ENCODE data around the gene SLC22A31. TPM values are rescaled to one million over a fixed set of nuclear protein-coding genes. Genes with fewer than 3 reads are reported as not detected.

The SLC22A31 gene
- total and polyA plus RNA-seq, 2 donors (not counting 3 experiments of a cell fraction or from before 2014, with no cell fraction given) = 1.0 TPM; not detected in 1

DNA sequence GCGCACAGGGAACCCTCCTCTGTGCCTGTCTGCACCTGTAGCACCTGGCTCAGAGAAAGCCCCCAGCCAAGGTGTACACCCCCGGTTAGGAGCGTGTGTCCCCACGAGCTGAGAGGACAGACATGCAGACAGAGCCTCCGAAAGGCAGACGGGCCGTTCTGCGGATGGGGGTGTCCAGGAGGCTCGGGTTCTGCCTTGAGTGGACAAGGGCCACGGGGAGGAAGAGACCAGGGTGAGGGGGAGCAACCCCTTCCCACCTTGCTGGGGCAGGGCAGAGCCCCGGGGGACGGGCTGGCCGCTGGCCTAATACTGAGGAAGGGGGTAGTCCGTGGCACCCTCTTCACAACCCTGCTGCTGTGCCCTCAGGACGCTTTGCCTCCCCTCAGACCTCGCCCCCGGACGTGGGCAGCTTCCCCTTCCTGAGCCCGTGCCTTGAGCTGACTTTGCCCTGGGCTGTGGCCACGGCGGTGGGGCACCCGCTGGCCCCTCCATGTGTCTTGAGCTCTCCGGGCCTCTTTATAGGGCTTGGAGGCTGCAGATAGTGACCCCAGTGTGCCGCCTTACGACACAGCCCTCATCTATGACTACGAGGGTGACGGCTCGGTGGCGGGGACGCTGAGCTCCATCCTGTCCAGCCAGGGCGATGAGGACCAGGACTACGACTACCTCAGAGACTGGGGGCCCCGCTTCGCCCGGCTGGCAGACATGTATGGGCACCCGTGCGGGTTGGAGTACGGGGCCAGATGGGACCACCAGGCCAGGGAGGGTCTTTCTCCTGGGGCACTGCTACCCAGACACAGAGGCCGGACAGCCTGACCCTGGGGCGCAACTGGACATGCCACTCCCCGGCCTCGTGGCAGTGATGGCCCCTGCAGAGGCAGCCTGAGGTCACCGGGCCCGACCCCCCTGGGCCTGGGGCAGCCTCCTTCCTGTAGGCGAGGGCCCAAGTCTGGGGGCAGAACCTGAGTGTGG is 5.7 kb downstream of the SLC22A31 start:
- Histone ChIP-seq H3K4me2 (ENCODE audit: insufficient read depth, low read length) (no peak overlapping the region), H3K9me1 (replicated peaks; ENCODE audit: control insufficient read depth, extremely low read depth, insufficient read depth, low read length) (no peaks in the 10 kb centered on the region), H3K4me3 (replicated peaks in 1 of 3; ENCODE audit: insufficient read depth in 1 of 3, low read depth in 1 of 3, low read length in 3 of 3) (no peak overlapping the region), H3K9ac (replicated peaks; ENCODE audit: extremely low read depth, insufficient read depth, low read length) (no peak overlapping the region), H2AFZ (ENCODE audit: low read depth, low read length) (no peak overlapping the region), H3K4me1 (ENCODE audit: control insufficient read depth, extremely low read depth, insufficient read depth, low read length) (no peaks in the 10 kb centered on the region), H3K27me3 (ENCODE audit: control insufficient read depth in 2 of 2, insufficient read depth in 2 of 2, low read length in 2 of 2) (peaks cover 1 to 4% of the 10 kb centered on the region in 2 experiments), H3K79me2 (ENCODE audit: control insufficient read depth, insufficient read depth, low read length) (no peaks in the 10 kb centered on the region), H3K36me3 (ENCODE audit: control insufficient read depth in 2 of 2, extremely low read depth in 1 of 2, insufficient read depth in 2 of 2, low read length in 2 of 2) (no peaks in the 10 kb centered on the region), H4K20me1 (replicated peaks; ENCODE audit: control insufficient read depth, extremely low read depth, insufficient read depth, low read length) (no peaks in the 10 kb centered on the region), H3K9me3 (replicated peaks; ENCODE audit: control insufficient read depth, insufficient read depth, low read length) (no peaks in the 10 kb centered on the region), H3K27ac (ENCODE audit: insufficient read depth, low read depth, low read length) (no peak overlapping the region)
- FAIRE-seq (no peak), DNase-seq (ENCODE audit: low read depth, low spot score) (no peak)
- TF ChIP-seq POLR2A (IDR thresholded peaks at IDR 0.05; ENCODE audit: low read depth, low read length) = no peak
- TF ChIP-seq, protein P1, sequence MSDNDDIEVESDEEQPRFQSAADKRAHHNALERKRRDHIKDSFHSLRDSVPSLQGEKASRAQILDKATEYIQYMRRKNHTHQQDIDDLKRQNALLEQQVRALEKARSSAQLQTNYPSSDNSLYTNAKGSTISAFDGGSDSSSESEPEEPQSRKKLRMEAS (IDR thresholded peaks at IDR 0.05; ENCODE audit: insufficient read depth, insufficient read length) = no peak
- TF ChIP-seq JUN (IDR thresholded peaks at IDR 0.05; ENCODE audit: borderline replicate concordance, insufficient read depth, insufficient read length, low read depth) = no peak
- CTCF ChIA-PET = no interaction called here
- BruUV-seq (replicated peaks) = no TSS peak
- POLR2A ChIA-PET = interaction anchor here (0.6 kb wide), 1 partner anchor 382 kb away, joined by 5 read pairs; no protein-coding TSS in a partner anchor
- intact Hi-C loops (cut with micrococcal nuclease) = no loop called here
- dilution Hi-C loops (cut with MboI; ENCODE audit: extremely low pct_ligation_motif_present, low sequenced_read_pairs) = no loop called here

- H3K79me2 ChIP-seq (ENCODE audit: control insufficient read depth, insufficient read depth, low read length) = no peaks in the 10 kb centered on the region
- H3K4me3 ChIP-seq (replicated peaks in 1 of 3; ENCODE audit: insufficient read depth in 1 of 3, low read depth in 1 of 3, low read length in 3 of 3) = peak overlapping the region in 1 of 3 experiments; percentile 14
Measured at GRCh38 chr16:89193576-89194293, 6.6 kb downstream of the SLC22A31 start.

More at GRCh38 chr16:89193576-89194293, 6.6 kb downstream of the SLC22A31 start:
- dilution Hi-C loops (cut with MboI; ENCODE audit: extremely low pct_ligation_motif_present, low sequenced_read_pairs) = no loop called here
- Histone ChIP-seq H3K36me3 (ENCODE audit: control insufficient read depth in 2 of 2, extremely low read depth in 1 of 2, insufficient read depth in 2 of 2, low read length in 2 of 2) (no peaks in the 10 kb centered on the region), H3K9me1 (replicated peaks; ENCODE audit: control insufficient read depth, extremely low read depth, insufficient read depth, low read length) (no peaks in the 10 kb centered on the region), H2AFZ (ENCODE audit: low read depth, low read length) (peak overlapping the region; percentile 56), H3K9me3 (replicated peaks; ENCODE audit: control insufficient read depth, insufficient read depth, low read length) (no peaks in the 10 kb centered on the region), H3K4me2 (ENCODE audit: insufficient read depth, low read length) (no peak overlapping the region), H3K9ac (replicated peaks; ENCODE audit: extremely low read depth, insufficient read depth, low read length) (no peak overlapping the region), H3K27ac (ENCODE audit: insufficient read depth, low read depth, low read length) (no peak overlapping the region), H3K4me1 (ENCODE audit: control insufficient read depth, extremely low read depth, insufficient read depth, low read length) (no peaks in the 10 kb centered on the region), H4K20me1 (replicated peaks; ENCODE audit: control insufficient read depth, extremely low read depth, insufficient read depth, low read length) (no peaks in the 10 kb centered on the region), H3K27me3 (ENCODE audit: control insufficient read depth in 2 of 2, insufficient read depth in 2 of 2, low read length in 2 of 2) (no peaks in the 10 kb centered on the region)
- DNase-seq (ENCODE audit: low read depth, low spot score) = no peak
- BruUV-seq (replicated peaks) = no TSS peak
- TF ChIP-seq MYC (IDR thresholded peaks at IDR 0.05; ENCODE audit: low read depth, low read length) (no peak), GATA2 (IDR thresholded peaks at IDR 0.05; ENCODE audit: insufficient read depth, insufficient read length, low read depth, low read length) (no peak), JUN (IDR thresholded peaks at IDR 0.05; ENCODE audit: borderline replicate concordance, insufficient read depth, insufficient read length, low read depth) (no peak), FOS (IDR thresholded peaks at IDR 0.05; ENCODE audit: borderline replicate concordance, insufficient read depth, low read length) (no peak), POLR2AphosphoS5 (IDR thresholded peaks at IDR 0.05; ENCODE audit: insufficient read depth, low read depth, low read length) (no peak), POLR2A (IDR thresholded peaks at IDR 0.05; ENCODE audit: low read depth, low read length) (no peak), EZH2 (IDR thresholded peaks at IDR 0.05; ENCODE audit: borderline replicate concordance, low read depth, low read length, severe bottlenecking) (no peak)
- TF ChIP-seq, protein P1 (IDR thresholded peaks at IDR 0.05; ENCODE audit: insufficient read depth, insufficient read length) = no peak
- TF ChIP-seq, protein P2, sequence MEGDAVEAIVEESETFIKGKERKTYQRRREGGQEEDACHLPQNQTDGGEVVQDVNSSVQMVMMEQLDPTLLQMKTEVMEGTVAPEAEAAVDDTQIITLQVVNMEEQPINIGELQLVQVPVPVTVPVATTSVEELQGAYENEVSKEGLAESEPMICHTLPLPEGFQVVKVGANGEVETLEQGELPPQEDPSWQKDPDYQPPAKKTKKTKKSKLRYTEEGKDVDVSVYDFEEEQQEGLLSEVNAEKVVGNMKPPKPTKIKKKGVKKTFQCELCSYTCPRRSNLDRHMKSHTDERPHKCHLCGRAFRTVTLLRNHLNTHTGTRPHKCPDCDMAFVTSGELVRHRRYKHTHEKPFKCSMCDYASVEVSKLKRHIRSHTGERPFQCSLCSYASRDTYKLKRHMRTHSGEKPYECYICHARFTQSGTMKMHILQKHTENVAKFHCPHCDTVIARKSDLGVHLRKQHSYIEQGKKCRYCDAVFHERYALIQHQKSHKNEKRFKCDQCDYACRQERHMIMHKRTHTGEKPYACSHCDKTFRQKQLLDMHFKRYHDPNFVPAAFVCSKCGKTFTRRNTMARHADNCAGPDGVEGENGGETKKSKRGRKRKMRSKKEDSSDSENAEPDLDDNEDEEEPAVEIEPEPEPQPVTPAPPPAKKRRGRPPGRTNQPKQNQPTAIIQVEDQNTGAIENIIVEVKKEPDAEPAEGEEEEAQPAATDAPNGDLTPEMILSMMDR (IDR thresholded peaks at IDR 0.05; ENCODE audit: extremely low read depth in 1 of 2, insufficient read depth in 1 of 2, low read depth in 1 of 2, low read length in 2 of 2) = no peak
- FAIRE-seq = no peak
- intact Hi-C loops (cut with micrococcal nuclease) = loop anchor here (1.0 kb wide), 1 partner anchor 8 kb away; no protein-coding TSS in a partner anchor
- ChIA-PET CTCF (no interaction called here), POLR2A (no interaction called here)

All from endothelial cell of umbilical vein (primary cell).